Measurements from ENCODE around the gene STYXL2.

DNA sequence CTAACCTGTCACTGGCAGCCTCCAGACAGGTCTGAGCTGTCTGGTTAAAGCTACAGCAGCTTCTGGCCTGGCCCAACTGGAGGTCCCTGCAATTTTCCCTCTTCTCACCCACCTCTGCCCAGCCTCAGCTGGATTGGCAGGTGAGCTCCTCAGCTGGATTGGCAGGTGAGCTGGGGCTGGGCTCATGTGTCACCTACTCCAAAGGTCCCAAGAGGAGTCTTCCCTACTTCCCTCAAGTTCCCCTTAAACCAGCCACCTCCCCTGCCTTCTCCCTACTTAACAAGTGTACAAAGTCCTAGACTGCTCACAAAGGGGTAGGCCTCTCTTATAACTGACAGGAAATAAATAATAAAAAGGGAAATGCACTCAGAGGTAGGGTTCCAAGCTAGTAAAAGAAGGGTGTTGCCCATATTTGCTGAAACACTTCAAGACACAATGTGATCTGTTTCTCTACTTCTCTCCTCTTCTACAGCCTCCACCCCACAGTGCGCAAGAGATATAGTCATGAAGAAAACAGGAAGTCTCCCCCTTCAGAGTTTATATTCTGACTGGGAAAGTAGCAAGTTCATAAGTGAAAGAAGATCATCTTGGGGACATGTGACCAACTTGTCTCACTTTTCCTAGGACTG lies 3.4 kb upstream of the STYXL2 start, which contains the start of gene GPA33:
- TF ChIP-seq, protein P1, sequence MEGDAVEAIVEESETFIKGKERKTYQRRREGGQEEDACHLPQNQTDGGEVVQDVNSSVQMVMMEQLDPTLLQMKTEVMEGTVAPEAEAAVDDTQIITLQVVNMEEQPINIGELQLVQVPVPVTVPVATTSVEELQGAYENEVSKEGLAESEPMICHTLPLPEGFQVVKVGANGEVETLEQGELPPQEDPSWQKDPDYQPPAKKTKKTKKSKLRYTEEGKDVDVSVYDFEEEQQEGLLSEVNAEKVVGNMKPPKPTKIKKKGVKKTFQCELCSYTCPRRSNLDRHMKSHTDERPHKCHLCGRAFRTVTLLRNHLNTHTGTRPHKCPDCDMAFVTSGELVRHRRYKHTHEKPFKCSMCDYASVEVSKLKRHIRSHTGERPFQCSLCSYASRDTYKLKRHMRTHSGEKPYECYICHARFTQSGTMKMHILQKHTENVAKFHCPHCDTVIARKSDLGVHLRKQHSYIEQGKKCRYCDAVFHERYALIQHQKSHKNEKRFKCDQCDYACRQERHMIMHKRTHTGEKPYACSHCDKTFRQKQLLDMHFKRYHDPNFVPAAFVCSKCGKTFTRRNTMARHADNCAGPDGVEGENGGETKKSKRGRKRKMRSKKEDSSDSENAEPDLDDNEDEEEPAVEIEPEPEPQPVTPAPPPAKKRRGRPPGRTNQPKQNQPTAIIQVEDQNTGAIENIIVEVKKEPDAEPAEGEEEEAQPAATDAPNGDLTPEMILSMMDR (conservative IDR thresholded peaks at IDR 0.05; ENCODE audit: low read depth in 2 of 2): no peak
- TF ChIP-seq NANOG (IDR thresholded peaks at IDR 0.05; ENCODE audit: borderline replicate concordance): no peak
